ENCODE data around the gene PIGV. TPM values are rescaled to one million over a fixed set of nuclear protein-coding genes. Genes with fewer than 3 reads are reported as not detected.

The PIGV gene
- total and polyA plus RNA-seq, 2 experiments from 2014 or later, result 20.4 to 28.9 TPM

- Histone ChIP-seq H2AFZ (no peak overlapping the region), H3K4me3 (no peak overlapping the region), H3K9ac (no peak overlapping the region), H3K27ac (no peak overlapping the region), H3K9me2 (ENCODE audit: insufficient read depth) (no peaks in the 10 kb centered on the region), H3F3A (ENCODE audit: insufficient read depth) (peaks cover 42% of the 10 kb centered on the region), H3K27me3 (replicated peaks; ENCODE audit: insufficient read depth) (no peaks in the 10 kb centered on the region), H3K4me2 (ENCODE audit: unreplicated experiment) (no peak overlapping the region), H3K36me3 (ENCODE audit: low read depth) (peaks cover 63% of the 10 kb centered on the region), H3K9me3 (ENCODE audit: low read depth) (no peaks in the 10 kb centered on the region), H3K79me2 (ENCODE audit: insufficient read depth) (peaks cover 70% of the 10 kb centered on the region), H3K4me1 (ENCODE audit: insufficient read depth) (peaks cover 20% of the 10 kb centered on the region), H4K20me1 (ENCODE audit: insufficient read depth) (no peaks in the 10 kb centered on the region)
- TF ChIP-seq EZH2phosphoT487 (IDR thresholded peaks at IDR 0.05; ENCODE audit: insufficient read depth, low read depth), result no peak
- no peak for DNase-seq
- 91 to 92% methylated on average over 21 of the region's 21 CpGs for WGBS, 2 experiments (ENCODE audit: low coverage in 1 of 2, low lambda C conversion rate in 2 of 2, missing lambda C conversion rate in 2 of 2)
- in situ Hi-C loops (cut with MboI), result loop anchor here (10.0 kb wide), 1 partner anchor 86 kb away; the partner anchor contains the start of gene ARID1A
These were observed 7.3 kb upstream of the PIGV start for GRCh38 chr1:26780344-26780957.

- Histone ChIP-seq H3K79me2 (ENCODE audit: insufficient read depth) (peaks cover 64% of the 10 kb centered on the region), H3K9me2 (ENCODE audit: insufficient read depth) (no peaks in the 10 kb centered on the region), H3K4me1 (ENCODE audit: insufficient read depth) (peaks cover 28% of the 10 kb centered on the region), H3F3A (ENCODE audit: insufficient read depth) (peaks cover 51% of the 10 kb centered on the region), H3K27me3 (replicated peaks; ENCODE audit: insufficient read depth) (no peaks in the 10 kb centered on the region), H2AFZ (no peak overlapping the region), H3K9ac (no peak overlapping the region), H3K27ac (no peak overlapping the region), H4K20me1 (ENCODE audit: insufficient read depth) (no peaks in the 10 kb centered on the region), H3K4me2 (ENCODE audit: unreplicated experiment) (no peak overlapping the region), H3K9me3 (ENCODE audit: low read depth) (no peaks in the 10 kb centered on the region), H3K36me3 (ENCODE audit: low read depth) (peaks cover 57% of the 10 kb centered on the region), H3K4me3 (no peak overlapping the region)
- DNase-seq, result no peak
- WGBS, 2 experiments (ENCODE audit: low coverage in 1 of 2, low lambda C conversion rate in 2 of 2, missing lambda C conversion rate in 2 of 2), result 90 to 92% methylated on average over 11 of the region's 11 CpGs
- TF ChIP-seq EZH2phosphoT487 (IDR thresholded peaks at IDR 0.05; ENCODE audit: insufficient read depth, low read depth) (no peak), EZH2 (IDR thresholded peaks at IDR 0.05; ENCODE audit: insufficient read depth, poor library complexity, severe bottlenecking) (no peak)
- in situ Hi-C loops (cut with MboI), result loop anchor here (10.0 kb wide), 1 partner anchor 87 kb away; the partner anchor contains the start of gene ARID1A
These were observed 6.4 kb upstream of the PIGV start for GRCh38 chr1:26781206-26781825.

- H3K36me3 ChIP-seq (ENCODE audit: low read depth), result peaks cover 43% of the 10 kb centered on the region
- peaks cover 50% of the 10 kb centered on the region for H3K79me2 ChIP-seq (ENCODE audit: insufficient read depth)
- DNase-seq, result no peak
- no peaks in the 10 kb centered on the region for H3K27me3 ChIP-seq (replicated peaks; ENCODE audit: insufficient read depth)
- H3K9me2 ChIP-seq (ENCODE audit: insufficient read depth), result no peaks in the 10 kb centered on the region
- TF ChIP-seq EZH2phosphoT487 (IDR thresholded peaks at IDR 0.05; ENCODE audit: insufficient read depth, low read depth) (no peak), EZH2 (IDR thresholded peaks at IDR 0.05; ENCODE audit: insufficient read depth, poor library complexity, severe bottlenecking) (no peak)
- no peak overlapping the region for H2AFZ ChIP-seq
- no peak overlapping the region for H3K27ac ChIP-seq
- in situ Hi-C loops (cut with MboI), result loop anchor here (10.0 kb wide), 1 partner anchor 88 kb away; the partner anchor contains the start of gene ARID1A
- H3K4me3 ChIP-seq, result no peak overlapping the region
- no peaks in the 10 kb centered on the region for H3K9me3 ChIP-seq (ENCODE audit: low read depth)
- WGBS, 2 experiments (ENCODE audit: low coverage in 1 of 2, low lambda C conversion rate in 2 of 2, missing lambda C conversion rate in 2 of 2), result 53 to 61% methylated on average over 3 of the region's 3 CpGs
- H3K4me1 ChIP-seq (ENCODE audit: insufficient read depth), result peaks cover 40% of the 10 kb centered on the region
- no peak overlapping the region for H3K4me2 ChIP-seq (ENCODE audit: unreplicated experiment)
- peaks cover 64% of the 10 kb centered on the region for H3F3A ChIP-seq (ENCODE audit: insufficient read depth)
- H4K20me1 ChIP-seq (ENCODE audit: insufficient read depth), result no peaks in the 10 kb centered on the region
- no peak overlapping the region for H3K9ac ChIP-seq
These were observed 5.1 kb upstream of the PIGV start for GRCh38 chr1:26782521-26783212.

GRCh38 chr1:26783646-26784022, 4.1 kb upstream of the PIGV start:
- Histone ChIP-seq H3K9me2 (ENCODE audit: insufficient read depth) (no peaks in the 10 kb centered on the region), H3K79me2 (ENCODE audit: insufficient read depth) (peaks cover 40% of the 10 kb centered on the region), H3K4me3 (no peak overlapping the region), H3K9me3 (ENCODE audit: low read depth) (no peaks in the 10 kb centered on the region), H3K36me3 (ENCODE audit: low read depth) (peaks cover 35% of the 10 kb centered on the region), H3K4me1 (ENCODE audit: insufficient read depth) (peaks cover 42% of the 10 kb centered on the region), H3K9ac (no peak overlapping the region), H3K27me3 (replicated peaks; ENCODE audit: insufficient read depth) (no peaks in the 10 kb centered on the region), H4K20me1 (ENCODE audit: insufficient read depth) (no peaks in the 10 kb centered on the region), H3F3A (ENCODE audit: insufficient read depth) (peaks cover 68% of the 10 kb centered on the region), H3K27ac (peak overlapping the region; percentile 98; the same call in 1 of the 2 replicates), H3K4me2 (ENCODE audit: unreplicated experiment) (no peak overlapping the region), H2AFZ (no peak overlapping the region)
- DNase-seq, result no peak
- TF ChIP-seq EZH2phosphoT487 (IDR thresholded peaks at IDR 0.05; ENCODE audit: insufficient read depth, low read depth) (no peak), EZH2 (IDR thresholded peaks at IDR 0.05; ENCODE audit: insufficient read depth, poor library complexity, severe bottlenecking) (no peak)
- WGBS, 2 experiments (ENCODE audit: low coverage in 1 of 2, low lambda C conversion rate in 2 of 2, missing lambda C conversion rate in 2 of 2), result 89% methylated on average over 5 of the region's 5 CpGs
- in situ Hi-C loops (cut with MboI), result loop anchor here (10.0 kb wide), 1 partner anchor 89 kb away; the partner anchor contains the start of gene ARID1A
